Mesenchymal stem cell (in vitro differentiated cells and primary cell): ENCODE measurements around the gene EVA1C.
"Not testable (repeated sequence)": the region's sequence is repeated elsewhere in the genome, so short reads cannot be mapped to it uniquely, and the experiment has no call there.

ENCODE experiments used
- DNase-seq: peaks from one replicate; pipeline ENCODE4 v3.0.0-alpha.2; 2013
- H2AFZ ChIP-seq: one replicate; pipeline ENCODE4 v1.6.1; 2013; ENCODE audit warnings: low read depth, mild to moderate bottlenecking, control low read depth, inconsistent platforms, low read length, moderate library complexity
- H2AK5ac ChIP-seq: 2 replicates; pipeline ENCODE4 v1.6.1; 2013; ENCODE audit warnings: low read length, moderate library complexity, mild to moderate bottlenecking, inconsistent platforms; ENCODE audit not compliant: severe bottlenecking
- H2BK120ac ChIP-seq: one replicate; pipeline ENCODE4 v1.6.1; 2013; ENCODE audit warnings: low read depth, mild to moderate bottlenecking, inconsistent platforms, low read length, moderate library complexity
- H2BK12ac ChIP-seq, 2 experiments: one replicate each; pipeline ENCODE4 v1.6.1; 2013; ENCODE audit warnings: inconsistent platforms in 2 of 2, low read length in 2 of 2, mild to moderate bottlenecking in 2 of 2, moderate library complexity in 2 of 2, control low read depth in 1 of 2
- H2BK15ac ChIP-seq: one replicate; pipeline ENCODE4 v1.6.1; 2013; ENCODE audit warnings: mild to moderate bottlenecking, low read depth, inconsistent platforms; ENCODE audit not compliant: poor library complexity, severe bottlenecking
- H2BK5ac ChIP-seq: 2 replicates; pipeline ENCODE4 v1.6.1; 2013; ENCODE audit warnings: low read depth, mild to moderate bottlenecking, low read length, control low read depth, inconsistent platforms; ENCODE audit not compliant: poor library complexity, severe bottlenecking
- H3K14ac ChIP-seq, 2 experiments: one replicate each; pipeline ENCODE4 v1.6.1; 2013; ENCODE audit warnings: inconsistent platforms in 2 of 2, low read length in 2 of 2, control low read depth in 1 of 2, mild to moderate bottlenecking in 1 of 2, moderate library complexity in 1 of 2
- H3K18ac ChIP-seq, 2 experiments: one replicate each; pipeline ENCODE4 v1.6.1; 2013; ENCODE audit warnings: inconsistent platforms in 2 of 2, low read length in 2 of 2, control low read depth in 1 of 2, low read depth in 1 of 2, mild to moderate bottlenecking in 1 of 2
- H3K23ac ChIP-seq, 2 experiments: one replicate each; pipeline ENCODE4 v1.6.1; 2013; ENCODE audit warnings: inconsistent platforms in 2 of 2, low read length in 2 of 2, mild to moderate bottlenecking in 2 of 2, moderate library complexity in 2 of 2, control low read depth in 1 of 2
- H3K27ac ChIP-seq: 2 replicates; pipeline ENCODE4 v1.5.1; 2013; ENCODE audit warnings: mild to moderate bottlenecking, moderate library complexity, low read length, control low read depth, inconsistent platforms; ENCODE audit not compliant: poor library complexity, severe bottlenecking
- H3K27me3 ChIP-seq, 2 experiments: 2 replicates each; pipeline versions ENCODE4 v1.6.1 to v1.7.0; 2013; ENCODE audit warnings: low read length in 2 of 2, mild to moderate bottlenecking in 2 of 2, moderate library complexity in 2 of 2, control low read depth in 1 of 2, inconsistent platforms in 1 of 2; ENCODE audit not compliant: control insufficient read depth in 1 of 2, insufficient read depth in 1 of 2
- H3K36me3 ChIP-seq, 2 experiments: 2 replicates each; pipeline versions ENCODE4 v1.6.1 to v1.7.0; 2013; ENCODE audit warnings: low read length in 2 of 2, control low read depth in 1 of 2, inconsistent platforms in 1 of 2, low read depth in 1 of 2, mild to moderate bottlenecking in 1 of 2; ENCODE audit not compliant: insufficient read depth in 2 of 2, control insufficient read depth in 1 of 2
- H3K4ac ChIP-seq, 2 experiments: one replicate each; pipeline ENCODE4 v1.6.1; 2013; ENCODE audit warnings: inconsistent platforms in 2 of 2, low read length in 2 of 2, mild to moderate bottlenecking in 2 of 2, moderate library complexity in 2 of 2, control low read depth in 1 of 2, low read depth in 1 of 2
- H3K4me1 ChIP-seq: 2 replicates; pipeline ENCODE4 v1.6.1; 2013; ENCODE audit warnings: low read depth, low read length, control low read depth; ENCODE audit not compliant: control insufficient read depth, insufficient read depth
- H3K4me2 ChIP-seq: 2 replicates; pipeline ENCODE4 v1.6.1; 2013; ENCODE audit warnings: low read length, mild to moderate bottlenecking, inconsistent platforms; ENCODE audit not compliant: poor library complexity, severe bottlenecking
- H3K4me3 ChIP-seq, 2 experiments: 2 replicates each; pipeline versions ENCODE4 v1.5.1 to v1.7.0; 2013; ENCODE audit warnings: low read length in 2 of 2, mild to moderate bottlenecking in 2 of 2, control low read depth in 1 of 2, low read depth in 1 of 2; ENCODE audit not compliant: insufficient read depth in 1 of 2
- H3K79me1 ChIP-seq: replicated peaks from 2 replicates; pipeline ENCODE4 v1.6.1; 2013; ENCODE audit warnings: mild to moderate bottlenecking, control low read depth, low read length, inconsistent platforms; ENCODE audit not compliant: poor library complexity, severe bottlenecking
- H3K9ac ChIP-seq: 2 replicates; pipeline ENCODE4 v1.7.0; 2013; ENCODE audit warnings: mild to moderate bottlenecking, low read length, moderate library complexity
- H3K9me3 ChIP-seq: 2 replicates; pipeline ENCODE4 v1.7.0; 2013; ENCODE audit warnings: mild to moderate bottlenecking, low read length; ENCODE audit not compliant: control insufficient read depth
- H4K8ac ChIP-seq: one replicate; pipeline ENCODE4 v1.6.1; 2013; ENCODE audit warnings: inconsistent platforms, mild to moderate bottlenecking, low read length, moderate library complexity
- H4K91ac ChIP-seq: one replicate; pipeline ENCODE4 v1.6.1; 2013; ENCODE audit warnings: mild to moderate bottlenecking, low read length, inconsistent platforms
- WGBS: methylation state at CpG from one replicate; pipeline ENCODE4 v1.1.7; 2013; ENCODE audit warnings: mixed read lengths; 5-methylcytosine and 5-hydroxymethylcytosine counted together

The EVA1C gene

DNA sequence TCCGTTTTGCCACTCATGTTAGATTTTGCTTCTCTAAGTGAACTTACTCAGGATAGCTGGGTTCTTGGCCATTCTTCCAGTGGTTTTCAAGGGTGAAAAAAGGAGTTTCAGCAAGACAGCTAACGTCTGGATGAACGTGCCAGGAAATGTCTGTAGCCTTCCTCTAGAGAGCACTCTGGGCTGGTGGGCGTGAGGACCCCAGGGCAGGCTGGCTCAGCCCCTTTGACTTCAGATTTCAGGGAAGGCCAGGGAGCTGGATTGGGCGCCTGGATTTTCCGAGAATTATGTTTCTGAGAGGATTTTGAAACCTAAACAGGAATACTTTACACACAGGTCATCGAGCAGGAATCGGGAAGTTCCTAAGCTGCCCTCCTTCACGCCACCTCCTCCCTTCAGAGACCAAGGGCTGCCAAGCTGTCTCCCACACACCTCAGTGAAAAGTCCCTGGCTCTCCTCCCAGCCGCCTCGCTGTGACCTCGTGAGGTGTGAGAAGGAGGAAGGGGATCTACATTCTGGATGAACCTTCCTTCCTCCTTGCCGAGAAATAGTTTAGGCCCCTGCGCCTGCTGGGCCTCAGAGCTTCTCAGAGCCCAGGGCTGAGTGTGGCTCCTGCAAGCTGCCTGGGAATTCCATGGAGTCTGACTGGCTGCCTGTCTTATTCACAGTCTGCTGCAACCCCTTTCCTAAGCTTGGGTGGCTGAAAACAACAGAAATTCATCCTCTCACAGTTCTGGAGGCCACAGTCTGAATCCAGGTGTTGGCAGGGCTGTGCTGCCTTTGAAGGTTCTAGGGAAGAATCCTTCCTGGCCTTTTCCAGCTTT lies 38.6 kb downstream of the EVA1C start:
- H3K4me3 ChIP-seq, H3K4me2 ChIP-seq, H2BK15ac ChIP-seq, H3K23ac ChIP-seq, H3K9me3 ChIP-seq, H3K4me1 ChIP-seq, H4K8ac ChIP-seq, DNase-seq, H3K4ac ChIP-seq, H2BK5ac ChIP-seq, H3K14ac ChIP-seq, H2AFZ ChIP-seq, H3K27me3 ChIP-seq, H3K79me1 ChIP-seq, H3K18ac ChIP-seq, H4K91ac ChIP-seq, H2BK12ac ChIP-seq, H2BK120ac ChIP-seq, H3K27ac ChIP-seq, H2AK5ac ChIP-seq: not testable (repeated sequence)
- 61% methylated on average over 11 of the region's 14 CpGs for WGBS
- Histone ChIP-seq H3K36me3 (peaks cover 0 to 16% of the 10 kb centered on the region in 2 experiments), H3K9ac (peak overlapping the region; percentile 84)

DNA sequence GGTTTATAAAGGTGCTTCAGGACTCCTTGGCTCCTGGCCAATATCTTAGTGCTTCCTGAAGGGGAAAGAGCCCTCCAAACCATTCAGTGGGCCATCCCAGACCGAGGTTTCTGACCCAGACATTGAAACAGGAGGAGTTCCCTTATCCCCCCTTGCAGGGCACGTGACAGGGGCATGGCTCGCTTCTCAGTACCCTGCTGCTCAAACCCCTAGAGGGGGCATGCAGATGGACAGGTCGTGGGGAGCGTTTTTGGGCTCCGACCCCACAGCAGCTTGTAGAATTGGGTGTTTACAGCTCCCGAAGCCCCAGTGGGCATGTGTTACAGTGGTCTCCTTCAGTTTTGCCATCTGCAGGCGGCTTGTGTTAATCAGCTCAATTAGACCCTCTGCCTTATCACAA lies 39.7 kb downstream of the EVA1C start:
- H3K79me1 ChIP-seq, H3K4me3 ChIP-seq, H3K9ac ChIP-seq, H3K4ac ChIP-seq, H4K91ac ChIP-seq, H3K14ac ChIP-seq, H3K4me2 ChIP-seq, H2AK5ac ChIP-seq, H4K8ac ChIP-seq, H3K27me3 ChIP-seq, H2BK15ac ChIP-seq, H2BK12ac ChIP-seq, H2BK5ac ChIP-seq, H3K27ac ChIP-seq, DNase-seq, H3K23ac ChIP-seq, H3K4me1 ChIP-seq, H2BK120ac ChIP-seq, H3K9me3 ChIP-seq, H2AFZ ChIP-seq, H3K18ac ChIP-seq: not testable (repeated sequence)
- 55% methylated on average over 8 of the region's 8 CpGs for WGBS
- H3K36me3 ChIP-seq: peaks cover 0 to 16% of the 10 kb centered on the region in 2 experiments

DNA sequence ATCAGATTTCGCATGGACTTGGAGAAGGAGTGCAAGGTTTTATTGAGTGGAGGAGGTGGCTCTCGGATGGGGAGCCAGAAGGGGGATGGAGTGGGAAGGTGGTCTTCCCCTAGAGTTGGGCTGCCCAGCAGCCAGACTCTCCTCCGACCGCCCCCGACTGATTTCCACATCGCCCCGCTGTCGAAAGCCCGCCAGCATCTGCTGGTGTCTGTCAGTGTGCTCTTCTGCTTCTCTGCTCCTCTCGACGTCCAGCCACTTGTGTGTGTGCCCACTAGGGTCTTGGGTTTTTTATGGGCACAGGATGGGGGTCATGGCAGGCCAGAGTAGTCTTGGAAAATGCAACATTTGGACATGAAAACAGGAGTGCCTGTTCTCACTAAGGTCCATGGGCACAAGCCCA lies 40.1 kb downstream of the EVA1C start:
- Histone ChIP-seq H2AFZ (no peak overlapping the region), H2BK120ac (no peak overlapping the region), H3K27me3 (peaks cover 0 to 3% of the 10 kb centered on the region in 2 experiments), H2BK15ac (no peak overlapping the region), H2AK5ac (no peak overlapping the region), H3K14ac (no peak overlapping the region), H3K4ac (no peak overlapping the region), H3K27ac (no peak overlapping the region), H4K91ac (no peak overlapping the region), H3K9ac (no peak overlapping the region), H3K4me3 (no peak overlapping the region), H3K23ac (no peak overlapping the region), H3K79me1 (no peaks in the 10 kb centered on the region), H3K9me3 (peaks cover 4% of the 10 kb centered on the region), H2BK12ac (no peak overlapping the region), H3K4me1 (peaks cover 5% of the 10 kb centered on the region), H2BK5ac (no peak overlapping the region), H3K36me3 (peaks cover 0 to 16% of the 10 kb centered on the region in 2 experiments), H3K4me2 (no peak overlapping the region), H3K18ac (no peak overlapping the region), H4K8ac (no peak overlapping the region)
- 93% methylated on average over 11 of the region's 11 CpGs for WGBS
- DNase-seq: no peak

DNA sequence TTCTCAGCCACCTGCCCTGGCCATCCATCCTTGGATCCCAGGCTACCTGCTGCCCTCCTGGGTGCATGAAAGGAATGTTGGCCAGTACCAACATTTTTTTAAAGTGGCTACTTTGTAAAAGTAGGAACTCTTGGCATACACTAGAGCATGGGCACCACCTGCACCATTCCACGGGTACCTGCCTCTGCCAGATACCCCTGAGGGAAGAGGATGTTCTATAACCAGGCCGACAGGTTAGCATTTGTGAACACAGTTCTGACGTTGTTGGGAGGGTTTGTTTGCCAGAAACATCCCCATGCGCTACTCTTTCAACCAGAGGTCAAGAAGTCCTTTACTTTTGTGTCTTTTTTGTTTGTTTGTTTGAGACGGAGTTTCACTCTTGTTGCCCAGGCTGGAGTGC lies 43.0 kb downstream of the EVA1C start:
- peaks cover 4% of the 10 kb centered on the region for H3K9me3 ChIP-seq
- H3K4me2 ChIP-seq: no peak overlapping the region
- no peak overlapping the region for H2BK120ac ChIP-seq
- H3K23ac ChIP-seq: no peak overlapping the region
- H2BK15ac ChIP-seq: no peak overlapping the region
- H2BK5ac ChIP-seq: no peak overlapping the region
- no peak overlapping the region for H4K91ac ChIP-seq
- no peak overlapping the region for H2AK5ac ChIP-seq
- peaks cover 5% of the 10 kb centered on the region for H3K4me1 ChIP-seq
- no peak overlapping the region for H2BK12ac ChIP-seq
- no peaks in the 10 kb centered on the region for H3K79me1 ChIP-seq
- H2AFZ ChIP-seq: no peak overlapping the region
- no peak overlapping the region for H3K4ac ChIP-seq
- 81% methylated on average over 5 of the region's 5 CpGs for WGBS
- H4K8ac ChIP-seq: no peak overlapping the region
- H3K18ac ChIP-seq: no peak overlapping the region
- no peak overlapping the region for H3K27ac ChIP-seq
- no peak for DNase-seq
- no peak overlapping the region for H3K14ac ChIP-seq
- peaks cover 0 to 3% of the 10 kb centered on the region in 2 experiments for H3K27me3 ChIP-seq
- H3K9ac ChIP-seq: no peak overlapping the region
- peaks cover 0 to 30% of the 10 kb centered on the region in 2 experiments for H3K36me3 ChIP-seq
- no peak overlapping the region for H3K4me3 ChIP-seq
